Upper lobe of left lung (tissue), 6 donors: ENCODE results near the gene RASA3. TPM values are rescaled to one million over a fixed set of nuclear protein-coding genes. Genes with fewer than 3 reads are reported as not detected.

Experiments used
- ATAC-seq, 2 donors: fragments of 200-7000 bp; cut with Tn5 transposase; one replicate each; pipeline ENCODE4 v1.9.1; 2022; ENCODE audit warnings: mild to moderate bottlenecking in 2 of 2, moderate library complexity in 2 of 2; ENCODE audit not compliant: low FRiP score in 2 of 2
- DNase-seq, 2 donors: peaks; one replicate each; pipeline ENCODE4 v3.0.0-alpha.2; 2019 to 2020
- H3K27ac ChIP-seq, 4 donors: fragments of 200-600 bp; sonication (generic); one replicate each; pipeline ENCODE4 v1.5.1; 2016 to 2019
- H3K27me3 ChIP-seq, 4 donors: fragments of 200-600 bp; sonication (generic); one replicate each; pipeline ENCODE4 v1.5.1; 2017 to 2019
- H3K36me3 ChIP-seq, 4 donors: fragments of 200-600 bp; sonication (generic); one replicate each; pipeline ENCODE4 v1.5.1; 2016 to 2019
- H3K4me1 ChIP-seq, 4 donors: fragments of 200-600 bp; sonication (generic); one replicate each; pipeline ENCODE4 v1.5.1; 2018 to 2019
- H3K4me3 ChIP-seq, 4 donors: fragments of 200-600 bp; sonication (generic); one replicate each; pipeline ENCODE4 v1.5.1; 2017 to 2019; ENCODE audit warnings: mild to moderate bottlenecking in 2 of 4, moderate library complexity in 1 of 4
- H3K9me3 ChIP-seq, 4 donors: fragments of 200-600 bp; sonication (generic); one replicate each; pipeline ENCODE4 v1.5.1; 2018 to 2019
- CTCF ChIP-seq, 6 experiments: fragments of 450-650 bp in 4 of 6; fragments of 200-600 bp in 2 of 6; sonication (generic) in 2 of 6; IDR thresholded peaks; one replicate each; pipeline ENCODE4 v1.5.1; 2016 to 2019; ENCODE audit warnings: antibody characterized with exemption in 6 of 6
- EP300 ChIP-seq, 4 donors: sonication (generic); formaldehyde crosslinking; IDR thresholded peaks; one replicate each; pipeline ENCODE4 v1.5.1; 2017; ENCODE audit warnings: antibody characterized with exemption in 4 of 4, control low read depth in 2 of 4
- POLR2A ChIP-seq, 4 donors: fragments of 450-650 bp; IDR thresholded peaks; one replicate each; pipeline ENCODE4 v1.5.1; 2016 to 2017; ENCODE audit warnings: antibody characterized with exemption in 4 of 4, mild to moderate bottlenecking in 2 of 4
- POLR2AphosphoS5 ChIP-seq, 2 donors: sonication (generic); formaldehyde crosslinking; IDR thresholded peaks; one replicate each; pipeline ENCODE4 v1.5.1; 2017; ENCODE audit warnings: antibody characterized with exemption in 2 of 2
- WGBS, 2 donors: methylation state at CpG; one replicate each; pipeline ENCODE4 v1.1.5; 2017 to 2018; 5-methylcytosine and 5-hydroxymethylcytosine counted together
- total RNA-seq, 6 donors: library from RNA; depleted of rRNA in 4 of 6; stranded (reverse); fragments of >200 nt in 4 of 6; gene quantifications; one replicate each; pipeline versions ENCODE4 v1.1.0 to v1.2.1, GENCODE V29; 2016 to 2021
- donor health status: DM: no; HTN: no; CAD: no; lungs with moderate emphysema.
- donor health status: DM: no; HTN: yes; CAD: no; lungs with severe emphysema.

RASA3 gene
- total RNA-seq, 6 donors from 2014 or later, result 11.4 to 52.4 (median 18.4) TPM

- H3K27ac ChIP-seq, result no peak overlapping the region
- DNase-seq (no peak), ATAC-seq (no peak)
- H3K27me3 ChIP-seq, result no peaks in the 10 kb centered on the region
- no peaks in the 10 kb centered on the region for H3K9me3 ChIP-seq
- TF ChIP-seq POLR2AphosphoS5 (IDR thresholded peaks at IDR 0.05) (no peak), CTCF (IDR thresholded peaks at IDR 0.05) (no peak), POLR2A (IDR thresholded peaks at IDR 0.05) (no peak)
- WGBS, 2 donors, result 95% methylated on average over 22 of the region's 22 CpGs
- H3K36me3 ChIP-seq, result no peaks in the 10 kb centered on the region
- peaks cover 0 to 7% (median 1%) of the 10 kb centered on the region in 4 donors for H3K4me1 ChIP-seq
- no peak overlapping the region for H3K4me3 ChIP-seq
Measured at GRCh38 chr13:113933901-113934300, 198.5 kb downstream of the RASA3 start.

- TF ChIP-seq POLR2AphosphoS5 (IDR thresholded peaks at IDR 0.05) (no peak), CTCF (IDR thresholded peaks at IDR 0.05) (no peak), POLR2A (IDR thresholded peaks at IDR 0.05) (no peak), EP300 (IDR thresholded peaks at IDR 0.05) (no peak)
- ATAC-seq (no peak), DNase-seq (peak in 1 of 2 donors; percentile 6)
- Histone ChIP-seq H3K27me3 (no peaks in the 10 kb centered on the region), H3K27ac (no peak overlapping the region), H3K9me3 (no peaks in the 10 kb centered on the region), H3K4me3 (no peak overlapping the region), H3K4me1 (peaks cover 9 to 14% (median 11%) of the 10 kb centered on the region in 4 donors), H3K36me3 (no peaks in the 10 kb centered on the region)
- 87 to 89% methylated on average over 16 of the region's 16 CpGs for WGBS, 2 donors
Measured at GRCh38 chr13:113931841-113932459, 200.5 kb downstream of the RASA3 start.

- ATAC-seq, result no peak
- TF ChIP-seq POLR2A (IDR thresholded peaks at IDR 0.05), result no peak
- no peak for TF ChIP-seq POLR2AphosphoS5 (IDR thresholded peaks at IDR 0.05)
- TF ChIP-seq CTCF (IDR thresholded peaks at IDR 0.05), result no peak
- no peak for TF ChIP-seq EP300 (IDR thresholded peaks at IDR 0.05)
- no peaks in the 10 kb centered on the region for H3K27me3 ChIP-seq
- peaks cover 9 to 14% (median 11%) of the 10 kb centered on the region in 4 donors for H3K4me1 ChIP-seq
- peak in 1 of 2 donors; percentile 15 for DNase-seq
- H3K4me3 ChIP-seq, result no peak overlapping the region
- H3K27ac ChIP-seq, result no peak overlapping the region
- WGBS, 2 donors, result 86 to 90% methylated on average over 33 to 36 of the region's 36 CpGs
- H3K36me3 ChIP-seq, result no peaks in the 10 kb centered on the region
- no peaks in the 10 kb centered on the region for H3K9me3 ChIP-seq
Measured at GRCh38 chr13:113930671-113931637, 201.5 kb downstream of the RASA3 start.

- DNase-seq, result peak in 1 of 2 donors; percentile 19
- Histone ChIP-seq H3K4me3 (no peak overlapping the region), H3K36me3 (no peaks in the 10 kb centered on the region), H3K27me3 (no peaks in the 10 kb centered on the region), H3K4me1 (peaks cover 7 to 11% (median 10%) of the 10 kb centered on the region in 4 donors), H3K27ac (no peak overlapping the region), H3K9me3 (no peaks in the 10 kb centered on the region)
- WGBS, 2 donors, result 82 to 90% methylated on average over 26 to 33 of the region's 38 CpGs
- no peak for ATAC-seq
- TF ChIP-seq EP300 (IDR thresholded peaks at IDR 0.05) (no peak), POLR2AphosphoS5 (IDR thresholded peaks at IDR 0.05) (no peak), CTCF (IDR thresholded peaks at IDR 0.05) (no peak), POLR2A (IDR thresholded peaks at IDR 0.05) (no peak)
Measured at GRCh38 chr13:113929628-113930615, 202.5 kb downstream of the RASA3 start.
